Kidney tubule cell (primary cell): ENCODE results near the gene CD86.

Source experiments
- DNase-seq: peaks from one replicate; pipeline ENCODE4 v3.0.0-alpha.2; 2018; ENCODE audit warnings: low spot score

Gene CD86

DNA sequence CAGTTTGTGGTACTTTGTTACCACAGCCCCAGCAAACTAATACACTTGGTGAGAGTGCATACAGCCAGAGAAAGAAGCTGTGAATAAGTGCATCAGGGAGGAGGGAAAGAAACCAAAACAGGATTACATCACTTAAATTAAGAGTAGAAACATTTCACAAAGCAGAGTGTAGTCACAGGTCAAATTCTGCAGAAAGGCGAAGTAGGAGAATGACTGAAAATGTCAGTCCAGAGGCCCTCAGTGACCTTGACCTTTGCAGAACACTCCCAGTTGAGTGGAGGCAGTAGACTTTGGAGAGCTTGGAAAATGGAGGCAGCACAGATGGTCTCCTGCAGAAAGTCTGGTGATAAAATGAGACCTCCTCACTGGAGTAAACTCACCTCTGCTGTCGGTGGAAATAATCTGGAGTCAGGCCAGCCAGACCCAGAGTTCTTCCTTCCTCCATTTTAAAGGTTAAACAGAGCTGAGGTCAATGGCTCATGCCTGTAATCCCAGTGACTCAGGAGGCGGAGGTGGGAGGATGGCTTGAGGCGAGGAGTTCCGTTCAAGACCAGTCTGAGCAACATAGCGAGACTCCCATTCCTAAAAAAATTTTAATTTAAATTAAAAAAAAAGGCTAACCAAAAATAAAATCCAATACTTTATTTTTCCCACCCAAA is 5.0 kb downstream of the CD86 start:
- no peak for DNase-seq

DNA sequence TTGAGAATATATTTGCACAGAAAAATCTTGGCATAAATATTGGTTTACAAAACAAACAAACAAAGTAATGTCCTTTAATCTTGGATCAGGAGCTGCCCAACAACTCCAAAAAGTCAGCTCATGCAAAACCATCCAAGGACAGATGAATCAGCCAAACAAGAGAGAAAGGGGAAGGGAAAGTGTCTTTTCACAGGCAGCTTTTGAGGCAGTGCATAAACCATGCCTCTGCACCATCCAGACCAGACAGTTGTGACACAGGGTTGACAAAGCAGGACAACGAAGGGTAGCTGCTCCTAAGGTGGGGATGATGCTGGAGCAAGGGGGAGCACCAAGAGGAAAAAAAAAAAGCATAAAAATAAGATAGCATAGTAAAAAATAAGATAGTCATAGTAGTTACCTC is 8.7 kb downstream of the CD86 start:
- no peak for DNase-seq

DNA sequence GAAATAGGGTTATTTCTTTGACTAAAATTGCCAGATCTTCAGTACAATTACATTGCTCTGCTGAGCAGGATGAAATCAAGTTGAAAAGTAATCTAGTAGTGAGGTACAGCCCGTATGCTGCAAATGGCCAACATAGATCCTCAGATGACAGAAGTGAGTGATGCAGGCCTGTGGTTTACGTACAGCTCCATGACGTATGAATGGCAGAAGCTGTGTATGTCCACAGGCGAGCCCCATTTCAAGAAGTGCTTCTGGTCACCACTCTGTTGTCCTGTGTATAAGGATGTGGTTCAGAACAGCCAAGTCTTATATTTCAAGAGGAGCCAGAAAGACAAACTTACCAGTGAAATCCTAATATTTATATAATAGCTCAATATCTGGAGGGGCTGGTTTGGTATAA is 9.2 kb downstream of the CD86 start:
- no peak for DNase-seq

DNA sequence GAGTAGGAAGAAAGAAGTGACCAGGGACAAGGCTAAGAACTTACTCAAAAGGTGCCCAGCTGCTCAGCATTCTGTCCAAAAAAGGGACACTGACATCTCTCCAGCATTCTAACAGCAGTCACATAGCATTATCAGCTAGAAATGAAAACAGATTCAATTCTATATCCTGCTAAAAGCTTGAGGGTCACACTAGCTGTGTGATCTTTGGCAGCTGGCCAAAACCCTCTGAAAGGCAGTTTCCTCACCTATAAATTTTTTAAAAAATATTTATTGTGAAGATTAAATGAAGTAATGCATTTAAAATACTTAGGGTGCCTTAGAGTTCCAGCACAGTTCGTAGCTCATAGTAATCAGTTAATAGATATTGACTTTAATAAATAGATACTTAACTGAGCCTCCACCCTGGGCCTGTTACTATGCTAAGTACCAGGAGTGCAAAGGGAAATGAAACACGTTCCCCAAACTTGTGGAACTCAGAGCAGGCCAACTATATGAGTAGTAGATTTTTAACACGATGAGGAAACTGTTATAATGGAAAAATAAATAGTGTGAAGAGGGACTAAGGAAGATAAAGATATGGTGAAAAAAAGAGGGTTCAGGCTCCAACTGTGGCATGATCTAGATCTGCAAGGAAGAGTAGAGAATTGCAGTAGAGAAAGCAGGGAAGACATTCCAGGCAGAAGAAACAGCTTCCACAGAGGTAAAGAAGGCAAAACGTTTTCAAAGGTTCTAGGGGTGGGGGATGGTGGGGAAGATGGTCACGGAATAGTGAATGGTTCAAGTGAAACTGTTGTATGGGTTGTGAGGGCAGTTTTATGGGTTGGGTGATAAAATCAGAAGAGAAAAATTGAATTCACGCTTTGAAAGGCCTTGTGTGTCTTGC is 11.4 kb downstream of the CD86 start:
- DNase-seq: no peak

DNA sequence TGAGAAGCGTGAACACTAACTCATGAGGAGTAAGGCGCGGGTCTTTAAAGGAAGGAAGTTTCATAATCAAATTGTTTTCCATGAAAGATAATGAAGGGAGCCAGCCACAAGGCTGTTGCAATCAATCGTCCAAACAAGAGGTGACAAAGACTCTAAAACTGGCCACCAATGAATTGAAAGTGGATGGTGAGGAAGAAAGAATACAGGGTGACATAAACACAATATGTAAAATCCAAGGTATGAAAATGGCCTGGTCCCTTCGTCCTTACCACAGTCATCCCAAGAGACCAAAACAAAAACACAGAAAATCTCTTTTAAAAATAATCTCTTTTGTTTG is 12.0 kb downstream of the CD86 start:
- no peak for DNase-seq

DNA sequence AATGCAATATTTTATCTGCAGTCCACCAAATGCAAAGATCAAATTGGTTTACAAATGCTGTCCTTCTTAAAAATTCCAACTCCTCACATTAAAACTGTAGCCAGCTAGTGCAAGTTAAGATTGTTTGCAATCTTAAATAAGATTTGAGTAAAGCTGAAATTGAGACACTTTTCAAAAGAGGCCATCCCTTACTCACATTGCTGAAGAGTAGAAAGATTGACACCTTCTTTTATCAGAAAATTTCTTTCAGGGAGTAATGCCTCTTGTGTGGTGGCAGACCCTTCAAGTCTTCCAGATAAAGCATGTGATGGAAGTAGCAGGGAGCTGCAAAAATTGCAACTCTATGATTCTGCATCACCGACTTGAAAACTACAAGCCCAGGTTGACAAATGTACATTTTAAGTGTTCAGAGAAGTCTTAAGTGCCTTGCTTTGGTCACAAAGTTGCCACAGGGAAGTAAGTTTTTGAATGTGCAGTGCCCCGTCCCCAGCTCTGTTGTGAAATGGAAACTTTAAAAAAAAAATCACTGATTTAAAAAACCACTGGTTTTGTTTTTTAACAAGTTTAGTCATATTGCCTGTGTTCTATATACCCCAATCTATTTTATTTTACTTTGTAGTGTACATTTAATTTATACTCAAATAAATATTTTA is 12.6 kb downstream of the CD86 start:
- no peak for DNase-seq

DNA sequence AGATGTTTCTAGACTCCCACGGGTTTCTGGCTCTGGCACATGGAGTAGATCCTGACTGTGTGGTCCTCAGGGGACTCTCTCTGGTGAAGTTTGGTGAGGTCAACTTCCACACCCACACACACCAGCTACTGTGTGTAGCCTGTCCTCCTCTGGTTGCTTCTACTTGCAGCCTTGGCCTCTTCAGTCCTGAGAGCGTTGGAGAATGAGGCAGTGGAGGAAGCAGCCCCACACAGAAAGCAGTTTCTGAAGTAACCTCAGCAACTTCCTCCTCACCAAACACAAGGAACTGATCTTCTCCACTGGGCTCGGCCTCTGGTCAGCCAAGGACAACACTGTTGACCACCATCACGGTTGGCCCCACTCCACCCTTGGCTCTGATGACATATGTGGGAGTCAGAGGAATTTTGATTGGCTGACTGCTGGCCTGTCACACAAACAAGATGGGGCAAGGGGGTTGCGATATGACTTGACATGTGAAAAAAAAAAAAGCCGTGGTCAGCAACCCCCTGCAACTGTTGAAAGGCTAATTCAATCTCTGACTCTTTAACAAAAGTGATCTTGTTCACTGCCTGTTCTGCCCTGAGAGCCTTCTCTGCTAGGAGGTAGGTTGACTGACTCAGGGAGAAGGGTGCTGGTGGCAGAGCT is 19.6 kb downstream of the CD86 start:
- DNase-seq: no peak

DNA sequence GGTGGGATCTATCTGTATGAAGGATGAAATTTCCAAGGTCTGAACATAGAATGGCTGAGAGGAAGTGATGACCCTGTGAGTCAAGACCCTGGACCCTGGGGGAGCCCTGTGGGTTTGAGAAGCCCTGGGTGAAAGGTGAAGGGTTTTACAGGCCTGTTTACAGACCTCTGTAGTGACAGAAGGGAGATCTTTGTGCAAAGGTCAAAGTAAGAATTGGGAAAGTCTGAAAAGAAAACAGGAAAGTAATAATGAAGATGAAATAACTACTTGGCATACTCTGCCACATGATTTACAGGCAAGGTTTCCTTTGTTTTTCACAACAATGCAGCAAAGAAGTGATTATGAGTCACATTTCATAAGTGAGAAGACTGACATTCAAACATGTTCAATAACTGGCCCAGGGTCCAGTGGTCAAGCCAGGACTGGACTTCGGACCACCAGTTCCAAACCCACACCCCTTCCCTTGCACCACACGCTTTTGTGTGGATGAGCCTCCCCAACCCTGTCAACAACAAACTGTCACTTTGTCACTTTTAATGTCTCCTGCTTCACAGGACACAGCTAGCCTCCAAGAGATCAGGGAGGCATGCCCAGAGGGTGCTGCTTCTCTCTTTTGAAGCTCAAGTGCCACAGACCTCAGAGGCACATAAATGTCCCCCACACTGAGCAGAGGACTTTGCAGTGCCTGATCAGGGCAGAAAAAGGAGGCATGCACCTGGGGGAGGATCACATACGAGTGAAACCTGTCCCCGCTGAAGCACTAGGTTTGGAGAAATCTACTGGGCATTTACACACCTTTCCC is 21.5 kb downstream of the CD86 start:
- DNase-seq: no peak

DNA sequence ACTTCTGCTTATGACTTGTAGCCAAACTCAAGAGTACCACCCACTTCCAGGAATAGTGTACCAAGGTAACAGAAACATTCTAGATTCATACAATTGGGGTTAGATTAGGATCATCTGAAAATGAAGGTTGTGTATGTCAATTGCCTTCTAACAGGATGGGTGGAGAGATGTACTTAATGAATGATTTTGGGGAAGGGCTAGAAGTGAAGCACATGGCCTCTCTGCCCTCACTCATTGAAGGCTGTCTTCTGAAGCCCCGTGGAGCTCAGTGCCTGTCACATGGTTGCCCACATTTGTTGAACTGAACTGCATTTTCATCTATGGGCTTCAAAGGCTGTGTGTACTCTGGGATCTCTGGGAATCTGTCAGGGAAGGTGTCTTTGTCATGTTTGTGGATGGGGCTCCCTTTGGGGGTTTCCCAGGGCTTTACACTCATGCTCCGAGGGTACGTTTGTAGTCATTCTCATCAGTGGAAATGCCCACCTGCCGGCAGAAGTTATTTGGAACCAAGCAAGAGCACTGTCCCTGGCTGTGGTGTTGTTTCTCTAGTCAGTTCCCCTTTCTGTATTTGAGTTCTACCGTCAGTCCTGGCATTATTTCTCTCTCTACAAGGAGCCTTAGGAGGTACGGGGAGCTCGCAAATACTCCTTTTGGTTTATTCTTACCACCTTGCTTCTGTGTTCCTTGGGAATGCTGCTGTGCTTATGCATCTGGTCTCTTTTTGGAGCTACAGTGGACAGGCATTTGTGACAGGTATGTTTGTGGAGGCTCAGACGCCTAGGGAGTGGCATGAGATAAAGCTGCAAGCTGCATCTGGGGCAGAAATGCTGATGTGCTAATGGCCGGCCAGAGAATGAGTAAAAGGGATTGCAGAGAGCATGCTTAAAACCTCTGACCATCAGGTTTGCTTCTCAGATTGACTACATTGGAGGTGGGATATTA is 22.4 kb downstream of the CD86 start:
- DNase-seq: no peak

DNA sequence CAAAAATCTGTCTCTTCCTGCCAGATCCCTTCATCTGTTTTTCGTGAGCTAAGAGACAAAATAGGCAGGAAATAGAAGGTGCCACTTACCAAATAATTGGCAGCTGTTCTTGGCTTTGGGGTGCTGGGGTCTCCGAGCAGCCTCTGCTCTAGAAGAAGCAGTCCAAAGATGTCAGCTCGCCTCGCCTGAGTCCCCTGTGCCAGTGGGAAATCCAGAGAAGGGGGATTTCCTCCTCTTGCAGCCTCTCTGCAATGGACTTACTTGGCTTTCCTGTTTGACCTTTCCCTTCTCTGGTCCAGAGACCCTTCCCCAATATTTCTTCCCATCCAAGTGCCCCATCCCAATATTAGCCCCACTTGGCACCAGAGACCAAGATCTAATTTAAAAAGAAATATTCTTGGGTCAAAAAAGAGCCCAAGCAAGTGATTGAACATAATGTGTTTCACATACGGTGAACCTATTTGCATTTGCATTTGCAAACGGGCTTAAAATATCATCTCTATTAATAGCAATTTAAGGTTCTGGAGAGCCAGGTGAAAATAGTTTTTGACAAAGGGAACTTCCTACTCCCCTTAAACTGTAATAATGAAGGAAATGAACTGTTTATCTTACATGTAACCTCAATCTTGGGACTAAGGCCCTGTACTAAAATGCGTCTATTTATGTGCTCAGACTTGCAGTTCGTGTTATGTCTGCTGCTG is 23.2 kb downstream of the CD86 start:
- DNase-seq: no peak

DNA sequence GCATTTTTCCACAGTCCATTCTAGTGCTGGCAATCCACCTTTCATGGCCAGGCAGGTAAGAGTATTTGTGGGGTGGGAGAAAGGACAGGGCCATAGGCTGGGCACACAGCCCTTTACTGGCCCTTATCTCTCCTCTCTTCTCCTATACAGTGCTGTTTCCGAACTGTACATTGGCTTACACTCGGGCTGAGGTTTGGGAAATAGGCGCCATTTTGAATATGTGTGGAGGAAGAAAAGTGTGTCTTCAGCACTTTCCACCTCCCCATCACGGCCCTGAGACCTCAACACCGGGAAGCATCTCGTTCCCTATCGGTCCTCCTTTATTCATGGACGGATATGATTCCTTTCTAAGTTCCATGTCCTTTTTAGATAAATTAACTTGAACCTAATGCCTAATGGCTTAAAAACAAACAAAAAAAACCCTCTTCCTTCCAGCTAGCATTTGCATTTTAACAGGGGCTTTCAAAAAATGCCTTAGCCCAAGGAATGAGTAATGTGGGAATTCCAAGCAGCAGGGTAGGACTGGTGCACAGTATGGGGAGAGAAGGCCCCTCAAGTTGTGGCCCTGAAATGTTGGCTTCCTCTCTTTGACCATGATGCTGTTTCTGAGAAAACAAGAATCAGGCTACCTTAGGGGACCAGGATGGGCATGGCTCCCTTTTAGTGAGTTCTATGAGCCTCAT is 24.5 kb downstream of the CD86 start:
- no peak for DNase-seq

DNA sequence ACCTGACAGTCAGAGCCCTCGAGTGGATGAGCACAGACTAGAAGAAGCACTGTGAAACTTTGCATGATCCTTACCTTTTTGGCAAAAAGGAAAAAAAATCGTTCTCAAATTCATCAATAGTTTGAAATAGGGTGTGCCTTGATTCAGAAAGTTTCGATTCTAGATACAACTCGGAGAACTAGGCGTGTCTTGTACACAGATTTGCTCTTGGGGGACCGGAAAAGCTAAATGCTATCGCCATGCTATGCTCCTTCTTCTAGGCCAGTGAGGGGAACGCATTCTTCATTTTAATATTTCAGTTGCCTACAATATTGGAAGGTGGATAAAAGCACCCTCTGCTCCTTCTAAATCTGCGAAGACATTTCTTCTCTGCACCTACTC is 25.0 kb downstream of the CD86 start:
- no peak for DNase-seq

DNA sequence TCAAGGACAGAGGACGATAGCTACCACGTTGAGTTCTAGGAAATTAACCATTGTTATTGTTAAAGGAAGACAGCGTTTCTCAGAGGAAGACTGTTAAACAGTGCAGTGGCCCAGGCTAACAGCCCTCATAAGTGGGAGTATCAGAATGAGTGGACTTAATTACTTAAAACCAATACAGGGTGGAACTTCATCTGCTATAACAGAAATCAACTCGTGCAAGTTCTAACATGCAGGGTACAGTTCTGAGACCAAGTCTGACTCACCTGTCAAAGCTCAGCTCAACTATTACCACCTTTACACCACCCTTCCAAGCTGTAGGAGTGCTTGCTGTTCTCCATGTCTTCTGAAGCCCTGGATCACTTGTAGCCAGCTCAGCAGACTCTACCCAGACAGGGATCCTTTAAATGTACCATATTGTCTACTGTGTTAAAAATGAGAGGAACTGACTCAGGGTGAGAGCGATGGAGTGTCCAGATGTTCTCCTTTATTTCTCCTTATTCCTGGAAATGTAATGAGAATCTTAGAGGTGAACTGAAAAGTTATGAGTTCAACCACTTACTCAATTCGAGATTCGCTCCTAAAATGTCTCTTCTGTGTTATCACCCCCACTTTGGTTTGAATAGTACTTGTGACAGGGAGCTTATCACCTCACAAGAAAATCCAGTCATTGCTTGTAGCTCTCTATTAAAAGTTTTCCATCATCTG is 26.5 kb downstream of the CD86 start:
- DNase-seq: no peak

DNA sequence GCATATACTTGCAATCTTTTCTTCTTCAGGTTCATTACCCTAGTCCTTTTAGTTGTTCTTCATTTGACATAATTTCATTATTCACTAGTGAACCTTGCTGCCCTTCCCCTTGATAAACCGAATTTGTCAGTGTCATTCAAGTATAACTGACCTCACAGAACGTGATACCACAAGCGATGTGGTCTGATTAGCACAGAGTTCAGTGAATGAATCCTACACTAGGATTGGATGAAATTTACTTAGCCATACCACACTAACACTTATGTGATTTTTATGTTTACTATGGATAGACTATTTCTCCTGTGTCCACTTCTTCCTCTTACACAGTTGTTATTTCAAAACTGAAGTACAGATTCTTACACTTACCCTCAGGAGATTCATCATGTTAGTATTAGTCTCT is 27.2 kb downstream of the CD86 start:
- DNase-seq: no peak

DNA sequence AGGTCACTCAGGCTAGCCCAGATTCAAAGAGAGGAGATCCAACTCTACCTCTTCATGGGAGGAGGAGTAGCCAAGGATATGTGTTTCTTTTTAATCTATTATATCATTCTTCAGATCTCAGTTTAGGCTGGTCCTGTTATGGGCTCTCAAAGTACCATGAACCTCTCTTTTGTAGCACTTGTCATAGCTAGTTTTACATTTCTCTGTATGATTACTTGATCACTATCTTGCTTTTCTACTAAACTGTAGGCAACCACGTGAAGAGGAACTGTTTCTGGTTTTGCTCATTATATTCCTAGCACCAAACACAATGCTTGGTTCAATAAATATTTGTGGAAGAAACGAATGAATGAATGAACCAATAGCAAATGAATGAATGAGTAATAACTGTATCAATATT is 29.6 kb downstream of the CD86 start:
- DNase-seq: no peak

DNA sequence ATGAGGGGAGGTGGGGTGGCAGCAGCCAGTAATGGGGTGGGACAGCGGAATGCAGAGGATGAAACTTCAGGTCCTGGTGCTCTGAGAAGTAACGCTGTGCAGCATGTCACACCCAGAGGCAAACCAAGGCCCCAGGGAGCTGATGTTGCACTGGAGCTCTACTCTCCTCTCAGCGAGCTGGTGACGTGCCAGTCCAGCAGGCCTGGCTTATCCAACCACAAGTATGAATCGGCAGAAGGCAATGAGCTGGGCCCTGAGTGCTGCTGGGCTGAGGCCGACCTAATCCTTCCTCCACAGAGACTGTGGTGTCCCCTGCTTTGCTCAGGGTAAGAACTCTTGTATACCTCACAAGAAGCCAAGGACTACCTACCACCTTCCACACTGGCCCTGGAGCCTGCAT is 30.5 kb downstream of the CD86 start:
- no peak for DNase-seq

DNA sequence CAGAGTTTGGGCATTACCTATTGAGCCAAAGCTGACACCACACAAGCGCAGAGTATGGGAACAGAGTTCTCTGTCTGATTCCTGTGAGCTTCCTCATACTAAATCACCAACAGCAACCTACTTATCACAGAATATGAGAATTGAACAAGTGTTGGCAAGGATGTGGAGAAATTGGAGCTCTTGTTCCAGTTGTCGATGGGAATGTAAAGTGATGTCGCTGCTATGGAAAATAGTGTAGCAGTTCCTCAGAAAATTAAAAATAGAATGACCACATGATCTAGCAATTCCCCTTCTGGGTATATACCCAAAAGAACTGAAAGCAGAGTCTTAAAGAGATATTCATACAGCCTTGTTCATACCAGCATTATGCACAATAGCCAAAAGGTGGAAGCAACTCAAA is 33.4 kb downstream of the CD86 start:
- no peak for DNase-seq

DNA sequence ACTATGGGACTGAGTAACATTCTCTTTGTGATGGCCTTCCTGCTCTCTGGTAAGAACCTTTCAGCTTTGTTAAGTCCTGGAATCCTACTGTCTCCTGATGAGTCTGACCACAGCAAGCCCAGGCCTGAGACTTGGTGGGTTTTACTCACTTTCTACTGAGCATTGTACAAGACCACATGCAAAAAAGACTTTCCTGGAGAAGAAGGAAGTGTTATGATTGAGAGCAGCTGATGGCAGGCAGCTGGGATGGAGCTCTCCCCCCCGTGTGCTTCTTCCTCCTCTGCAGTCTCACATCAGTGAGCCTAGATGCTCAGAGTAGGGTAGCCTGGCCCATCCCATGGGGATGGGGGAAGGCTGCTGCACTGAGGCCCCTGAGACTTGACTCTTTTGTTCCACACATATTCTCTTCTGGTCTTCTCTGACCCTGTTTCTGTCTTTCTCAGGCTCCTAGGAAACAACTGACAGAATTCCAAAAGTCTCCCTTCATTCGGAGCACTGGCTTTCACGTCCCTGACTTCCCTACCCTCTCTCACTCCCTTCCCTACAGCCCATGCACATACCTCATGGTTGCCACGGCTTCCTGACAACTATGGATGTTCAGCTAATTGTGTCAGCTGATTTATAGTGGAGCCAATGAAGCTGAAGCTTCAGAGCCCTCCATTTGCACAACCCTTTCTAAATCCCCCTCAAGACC is 36.6 kb downstream of the CD86 start:
- DNase-seq: no peak
